GM15510 (cell line): ENCODE results near the gene LRRN4.

ENCODE experiments used
- POLR2A ChIP-seq: IDR thresholded peaks from 3 replicates; pipeline ENCODE4 v1.6.1; 2011; ENCODE audit warnings: borderline replicate concordance; ENCODE audit not compliant: insufficient read length; ENCODE audit errors: extremely low read depth

Gene LRRN4

GRCh38 chr20:6053776-6054688 is at the start of gene LRRN4:
LRRN4 (minus strand) TSS chr20:6054060; CDS start chr20:6052799, 1,261 bp downstream.
- TF ChIP-seq POLR2A = no peak

- no peak for TF ChIP-seq POLR2A
These were observed 49.4 kb upstream of the LRRN4 start for GRCh38 chr20:6103301-6103700.

GRCh38 chr20:6101346-6101745 is 47.5 kb upstream of the LRRN4 start:
- TF ChIP-seq POLR2A = no peak

GRCh38 chr20:6100246-6100645 is 46.4 kb upstream of the LRRN4 start:
- no peak for TF ChIP-seq POLR2A

- TF ChIP-seq POLR2A = no peak
These were observed 46.0 kb upstream of the LRRN4 start for GRCh38 chr20:6099819-6100218.

GRCh38 chr20:6095409-6095808 is 41.5 kb upstream of the LRRN4 start:
- TF ChIP-seq POLR2A = no peak

GRCh38 chr20:6094565-6094964 is 40.7 kb upstream of the LRRN4 start:
- no peak for TF ChIP-seq POLR2A

- TF ChIP-seq POLR2A = no peak
These were observed 40.2 kb upstream of the LRRN4 start for GRCh38 chr20:6094063-6094462.

GRCh38 chr20:6091661-6092060 is 37.8 kb upstream of the LRRN4 start:
- TF ChIP-seq POLR2A = no peak

- no peak for TF ChIP-seq POLR2A
These were observed 33.0 kb upstream of the LRRN4 start for GRCh38 chr20:6086868-6087267.

- no peak for TF ChIP-seq POLR2A
These were observed 30.1 kb upstream of the LRRN4 start for GRCh38 chr20:6083926-6084325.

- no peak for TF ChIP-seq POLR2A
These were observed 27.4 kb upstream of the LRRN4 start for GRCh38 chr20:6081236-6081635.

GRCh38 chr20:6079016-6079415 is 25.2 kb upstream of the LRRN4 start:
- TF ChIP-seq POLR2A = no peak

- no peak for TF ChIP-seq POLR2A
These were observed 21.8 kb upstream of the LRRN4 start for GRCh38 chr20:6075428-6076219.

GRCh38 chr20:6074784-6075183 is 20.9 kb upstream of the LRRN4 start:
- TF ChIP-seq POLR2A = no peak

GRCh38 chr20:6074145-6074561 is 20.3 kb upstream of the LRRN4 start:
- no peak for TF ChIP-seq POLR2A

GRCh38 chr20:6070829-6071695 is 17.2 kb upstream of the LRRN4 start:
- TF ChIP-seq POLR2A = no peak
